OCI-LY3 (cell line): Measurements from ENCODE around the gene VGLL3.

Experiments
- H2AFZ ChIP-seq: fragments of 200-600, 300-600 bp; shearing (Covaris generic); 2 replicates; pipeline ENCODE4 v1.6.0; 2014; ENCODE audit warnings: antibody characterized with exemption, low read depth, low read length
- H3K27ac ChIP-seq: fragments of 200-600, 300-600 bp; sonication (generic); 2 replicates; pipeline ENCODE4 v1.5.1; 2014; ENCODE audit warnings: mild to moderate bottlenecking, low read length, moderate library complexity, mixed read lengths
- H3K27me3 ChIP-seq: fragments of 200-600, 300-600 bp; sonication (generic); 2 replicates; pipeline ENCODE4 v1.6.1; 2014; ENCODE audit warnings: low read depth, low read length, mixed read lengths
- H3K36me3 ChIP-seq: fragments of 200-600, 300-600 bp; sonication (generic); replicated peaks from 2 replicates; pipeline ENCODE3; 2014; ENCODE audit warnings: low read depth, low read length, mixed read lengths
- H3K4me1 ChIP-seq: fragments of 300-600, 200-600 bp; sonication (generic); 2 replicates; pipeline ENCODE4 v1.6.1; 2014; ENCODE audit warnings: low read length, mixed read lengths
- H3K4me2 ChIP-seq: fragments of 200-600, 300-600 bp; sonication (generic); 2 replicates; pipeline ENCODE4 v1.6.1; 2014; ENCODE audit warnings: low read length, mixed read lengths
- H3K4me3 ChIP-seq: fragments of 300-600, 200-600 bp; sonication (generic); 2 replicates; pipeline ENCODE4 v1.5.1; 2014; ENCODE audit warnings: antibody characterized with exemption, mild to moderate bottlenecking, low read length, moderate library complexity
- H3K79me2 ChIP-seq: fragments of 300-600, 200-600 bp; shearing (Covaris generic); 2 replicates; pipeline ENCODE4 v1.6.1; 2014; ENCODE audit warnings: mild to moderate bottlenecking, low read length, mixed read lengths
- H3K9ac ChIP-seq: fragments of 300-600, 200-600 bp; shearing (Covaris generic); 2 replicates; pipeline ENCODE4 v1.6.0; 2014; ENCODE audit warnings: mild to moderate bottlenecking, low read length, moderate library complexity
- H3K9me3 ChIP-seq: fragments of 200-600, 300-600 bp; shearing (Covaris generic); 2 replicates; pipeline ENCODE4 v1.6.1; 2014; ENCODE audit warnings: low read length, mixed read lengths; ENCODE audit not compliant: insufficient read depth
- H4K20me1 ChIP-seq: fragments of 200-600, 300-600 bp; sonication (generic); 2 replicates; pipeline ENCODE4 v1.6.1; 2016; ENCODE audit warnings: low read length, mixed read lengths; ENCODE audit not compliant: insufficient read depth
- CTCF ChIP-seq: fragments of 200-600, 300-600 bp; sonication (generic); IDR thresholded peaks from 2 replicates; pipeline ENCODE4 v1.5.1; 2014; ENCODE audit warnings: antibody characterized with exemption, low read length, low read depth
- EZH2phosphoT487 ChIP-seq: fragments of 200-600 bp; shearing (Covaris generic); IDR thresholded peaks from 2 replicates; pipeline ENCODE4 v1.6.1; 2018; ENCODE audit warnings: antibody characterized with exemption, mixed run types, low read depth

VGLL3 gene

DNA sequence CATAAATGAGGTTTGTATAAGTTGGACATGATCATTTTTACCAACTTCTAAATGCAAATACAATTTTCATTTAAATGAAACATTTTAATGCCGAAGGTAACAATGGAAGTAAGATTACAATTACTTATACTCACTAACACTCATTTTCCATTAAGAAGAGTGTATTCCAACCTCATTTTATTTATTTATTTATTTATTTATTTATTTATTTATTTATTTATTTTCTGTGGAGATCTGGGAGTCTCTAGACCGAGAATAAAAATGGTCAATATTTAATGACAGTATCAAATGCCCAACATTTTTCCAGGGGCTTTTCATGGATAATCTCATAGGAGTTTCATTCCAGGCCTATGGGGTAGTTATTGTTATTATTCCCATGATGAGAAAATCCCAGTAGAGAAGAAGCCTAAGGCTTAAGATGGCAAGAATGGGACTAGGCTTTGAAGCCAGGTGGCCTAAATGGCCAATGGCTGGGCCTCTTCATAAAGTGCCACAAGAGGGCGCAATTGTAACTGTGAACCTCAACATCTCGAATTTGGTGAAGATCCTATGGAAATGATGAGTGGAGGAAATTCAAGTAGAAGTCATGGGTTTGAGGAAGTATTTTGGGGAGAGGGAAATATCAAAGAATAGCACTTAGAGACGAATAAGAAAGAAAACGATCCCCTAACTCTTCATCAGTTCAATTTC, 21.3 kb downstream of the VGLL3 start:
- 0 out of 2 replicates have a peak, but pooled peaks cover 5% of the 10 kb centered on the region for H3K27me3 ChIP-seq
- no peaks in the 10 kb centered on the region for H4K20me1 ChIP-seq
- TF ChIP-seq EZH2phosphoT487, result no peak
- peak; percentile 97 for TF ChIP-seq CTCF
- no peaks in the 10 kb centered on the region for H3K9me3 ChIP-seq
- no peaks in the 10 kb centered on the region for H3K79me2 ChIP-seq
- H3K9ac ChIP-seq, result no peak overlapping the region
- H3K4me3 ChIP-seq, result no peak overlapping the region
- H2AFZ ChIP-seq, result no peak overlapping the region
- H3K27ac ChIP-seq, result no peak overlapping the region
- no peaks in the 10 kb centered on the region for H3K36me3 ChIP-seq
- H3K4me2 ChIP-seq, result no peak overlapping the region
- no peaks in the 10 kb centered on the region for H3K4me1 ChIP-seq

- H2AFZ ChIP-seq, result no peak overlapping the region
- no peak overlapping the region for H3K27ac ChIP-seq
- no peak overlapping the region for H3K9ac ChIP-seq
- H3K27me3 ChIP-seq, result 0 out of 2 replicates have a peak, but pooled peaks cover 5% of the 10 kb centered on the region
- H3K9me3 ChIP-seq, result no peaks in the 10 kb centered on the region
- no peaks in the 10 kb centered on the region for H3K4me1 ChIP-seq
- no peaks in the 10 kb centered on the region for H3K36me3 ChIP-seq
- H3K4me2 ChIP-seq, result no peak overlapping the region
- H4K20me1 ChIP-seq, result no peaks in the 10 kb centered on the region
- no peaks in the 10 kb centered on the region for H3K79me2 ChIP-seq
- TF ChIP-seq EZH2phosphoT487 (no peak), CTCF (no peak)
- H3K4me3 ChIP-seq, result no peak overlapping the region
These were observed 22.6 kb downstream of the VGLL3 start for GRCh38 chr3:86968244-86968932.

- Histone ChIP-seq H3K9me3 (no peaks in the 10 kb centered on the region), H3K4me2 (no peak overlapping the region), H3K9ac (no peak overlapping the region), H3K27me3 (0 out of 2 replicates have a peak, but pooled peaks cover 5% of the 10 kb centered on the region), H3K27ac (no peak overlapping the region), H2AFZ (no peak overlapping the region), H3K36me3 (no peaks in the 10 kb centered on the region), H3K4me3 (no peak overlapping the region), H3K79me2 (no peaks in the 10 kb centered on the region), H4K20me1 (no peaks in the 10 kb centered on the region), H3K4me1 (peaks cover 7% of the 10 kb centered on the region)
- TF ChIP-seq CTCF (no peak), EZH2phosphoT487 (no peak)
These were observed 23.9 kb downstream of the VGLL3 start for GRCh38 chr3:86967062-86967461.

DNA sequence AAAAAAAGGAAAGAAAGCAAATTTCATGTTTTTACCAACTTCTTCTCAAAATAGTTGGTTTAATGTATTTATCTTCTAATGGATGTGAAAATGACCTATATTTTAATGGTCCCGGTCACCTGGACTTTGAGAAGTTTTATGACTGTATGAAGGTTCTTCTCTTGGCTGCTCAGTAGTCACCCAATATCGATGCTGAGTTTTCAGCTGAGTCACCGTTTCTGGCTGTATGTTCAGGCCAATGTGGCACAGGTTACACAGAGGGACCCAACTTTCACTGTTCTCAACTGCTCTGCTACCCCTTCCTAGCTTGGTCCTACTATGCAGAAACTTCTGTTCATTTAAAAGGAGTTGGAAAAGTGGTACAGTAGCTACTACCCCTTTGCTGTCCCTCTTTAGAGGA, 25.8 kb downstream of the VGLL3 start:
- Histone ChIP-seq H3K79me2 (no peaks in the 10 kb centered on the region), H3K4me1 (peaks cover 12% of the 10 kb centered on the region)

More for the DNA sequence above, 25.8 kb downstream of the VGLL3 start:
- Histone ChIP-seq H3K27ac (no peak overlapping the region), H3K4me3 (no peak overlapping the region), H3K27me3 (no peaks in the 10 kb centered on the region), H3K9me3 (no peaks in the 10 kb centered on the region), H4K20me1 (no peaks in the 10 kb centered on the region), H2AFZ (no peak overlapping the region), H3K9ac (no peak overlapping the region), H3K36me3 (no peaks in the 10 kb centered on the region), H3K4me2 (no peak overlapping the region)
- TF ChIP-seq CTCF (no peak), EZH2phosphoT487 (no peak)
